Measurements from ENCODE around the gene QKI.

Gene QKI

DNA sequence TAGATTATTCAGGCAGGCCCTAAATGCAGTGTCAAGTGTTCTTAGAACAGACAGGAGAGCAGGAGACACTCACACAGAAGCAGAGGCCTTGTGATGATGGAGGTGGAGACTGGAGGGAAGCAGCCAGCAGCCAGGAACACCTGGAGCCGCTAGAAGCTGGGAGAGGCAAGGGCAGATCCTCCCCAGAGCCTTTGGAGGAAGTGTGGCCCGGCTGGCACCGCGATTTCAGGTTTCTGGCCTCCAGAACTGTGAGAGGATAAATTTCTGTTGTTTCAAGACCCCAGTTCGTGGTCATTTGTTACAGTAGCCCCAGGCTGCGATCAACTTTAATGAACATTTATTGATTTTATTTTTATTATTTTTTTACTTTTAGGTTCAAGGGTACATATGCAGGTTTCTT is 203.0 kb downstream of the QKI start:
- no peak for DNase-seq (ENCODE audit: low spot score)

DNA sequence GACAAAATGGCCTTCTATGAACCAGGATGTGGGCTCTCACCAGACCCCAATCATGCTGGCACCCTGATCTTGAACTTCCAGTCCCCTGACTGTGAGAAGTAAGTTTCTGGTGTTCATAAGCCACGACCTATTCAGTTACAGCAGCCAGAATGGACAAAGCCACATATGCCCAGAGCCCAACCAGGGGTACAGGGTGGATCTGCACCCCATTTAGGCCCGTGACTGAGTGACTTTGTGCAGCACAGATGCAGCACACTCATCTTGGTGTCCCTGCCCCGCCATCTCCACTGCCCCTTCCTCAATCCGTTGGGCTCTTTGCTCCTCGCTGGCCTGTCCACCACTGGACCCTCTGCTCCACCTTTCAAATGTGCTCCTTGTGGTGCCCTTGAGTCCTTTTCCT is 205.6 kb downstream of the QKI start:
- DNase-seq (ENCODE audit: low spot score): no peak

DNA sequence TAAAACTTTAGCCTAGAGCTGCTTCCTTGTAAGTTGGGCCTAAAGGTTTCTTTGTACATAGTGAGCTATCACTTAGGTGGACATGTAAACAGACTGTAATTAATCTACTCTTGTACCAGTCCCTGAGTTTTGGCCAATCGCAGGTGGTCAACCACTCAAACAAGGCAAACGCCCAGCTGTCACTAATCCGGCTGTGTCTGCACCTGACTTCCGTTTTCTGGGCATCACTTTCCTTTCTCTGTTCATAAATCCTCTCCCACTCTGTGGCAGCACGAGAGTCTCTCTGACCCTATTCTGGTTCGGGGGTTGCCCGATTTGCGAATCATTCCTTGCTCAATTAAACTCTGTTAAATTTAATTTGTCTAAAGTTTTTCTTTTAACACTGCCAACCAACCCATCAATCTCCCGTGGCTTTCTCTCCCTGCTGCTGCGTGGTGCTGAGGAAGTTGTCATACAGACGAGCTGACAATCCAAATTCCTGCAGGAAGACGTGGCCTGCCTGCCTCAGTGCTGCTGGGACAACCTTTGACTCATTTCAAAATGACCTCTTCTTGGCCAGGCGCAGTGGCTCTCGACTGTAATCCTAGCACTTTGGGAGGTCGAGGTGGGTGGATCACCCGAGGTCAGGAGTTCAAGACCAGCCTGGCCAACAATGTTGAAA is 206.3 kb downstream of the QKI start:
- DNase-seq (ENCODE audit: low spot score): no peak

DNA sequence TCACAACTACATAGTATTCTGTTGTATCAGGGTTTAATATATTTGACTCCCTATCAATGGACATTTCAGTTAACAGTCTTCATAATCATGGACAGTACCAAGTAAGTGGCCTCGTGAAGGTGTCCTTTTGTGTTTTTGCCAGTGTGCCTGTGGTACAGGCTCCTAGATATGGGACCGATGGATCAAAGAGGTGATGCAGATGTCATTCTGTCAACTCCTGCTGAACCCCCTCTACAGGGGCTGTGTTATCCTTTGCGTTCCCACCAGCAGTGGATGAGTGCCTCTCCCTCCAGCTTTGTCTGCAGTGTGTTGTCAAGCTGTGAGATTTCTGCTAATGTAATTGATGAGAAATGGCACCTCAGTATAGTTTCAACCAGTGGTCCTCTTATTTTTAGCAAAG is 210.7 kb downstream of the QKI start:
- no peak for DNase-seq (ENCODE audit: low spot score)

DNA sequence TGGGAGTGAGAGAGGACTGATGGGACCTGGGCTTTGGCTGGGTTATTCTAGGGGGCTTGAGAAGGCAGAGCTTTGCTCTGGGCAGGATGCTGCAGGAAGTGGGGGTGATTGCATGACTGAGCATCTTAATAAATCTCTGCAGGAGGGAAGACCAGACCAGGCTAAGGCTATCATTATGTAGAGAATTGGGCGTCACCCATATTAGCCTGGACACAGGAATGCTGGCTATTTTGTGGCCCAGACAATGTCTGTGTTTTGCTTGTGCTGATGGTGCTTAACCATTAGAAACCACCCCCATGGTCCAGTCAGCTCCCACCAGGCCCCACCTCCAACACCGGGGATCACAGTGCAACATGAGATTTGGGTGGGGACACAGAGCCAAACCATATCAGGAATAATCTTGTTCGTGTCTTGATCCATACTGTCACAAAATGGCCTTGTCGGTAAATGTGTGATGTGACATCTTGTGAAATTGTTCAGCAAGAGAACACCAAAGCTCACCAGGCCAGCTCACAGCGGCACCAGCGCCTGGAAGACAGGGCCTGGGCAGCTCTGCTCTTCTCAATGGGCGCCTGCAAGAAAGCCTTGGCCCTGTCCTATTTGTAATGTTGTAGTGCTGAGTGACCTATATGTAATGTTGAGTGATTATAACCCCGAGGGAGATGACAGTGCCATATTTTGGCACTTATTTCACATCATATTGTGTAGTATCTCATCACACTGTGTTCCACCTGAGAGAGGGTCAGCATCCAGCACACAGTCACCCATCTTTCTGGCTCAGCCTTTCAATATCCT is 211.8 kb downstream of the QKI start:
- no peak for DNase-seq (ENCODE audit: low spot score)

DNA sequence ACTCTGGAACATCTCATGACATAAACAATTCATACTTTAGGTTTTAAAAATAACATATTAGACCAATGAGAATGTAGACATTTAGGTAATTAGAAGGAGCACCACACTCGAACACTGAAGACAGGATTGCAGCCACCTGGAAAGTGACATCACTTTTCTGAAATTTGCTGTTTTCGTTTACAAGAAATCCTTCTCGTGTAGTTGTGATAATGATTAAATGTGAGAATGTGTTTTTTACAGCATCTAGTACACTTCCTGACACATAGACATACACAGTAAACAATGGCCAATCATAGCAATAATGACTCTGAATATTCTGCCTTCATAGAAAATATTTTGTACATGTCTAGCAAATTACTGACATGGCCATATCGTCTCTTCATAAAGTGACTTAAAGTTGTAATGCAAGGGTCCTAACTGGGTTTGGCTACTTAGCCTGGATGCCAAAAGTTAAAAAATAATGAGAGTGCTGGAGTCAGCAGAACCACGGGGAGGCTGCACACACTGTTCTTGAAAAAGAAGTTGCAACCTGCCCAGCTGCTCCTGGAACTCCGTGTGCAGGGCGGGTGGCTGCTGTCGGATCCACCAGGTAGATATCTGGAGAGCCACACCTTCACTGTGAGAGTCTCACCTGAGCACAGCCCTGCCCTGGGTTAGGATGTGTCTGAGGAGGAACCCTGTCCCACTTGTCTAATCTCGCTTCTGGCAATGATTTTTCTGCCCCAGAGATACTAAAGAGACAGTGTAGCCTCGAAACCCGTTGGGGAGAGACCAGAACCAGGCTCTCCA is 212.9 kb downstream of the QKI start:
- DNase-seq (ENCODE audit: low spot score): no peak

All from D341Med (cell line).